Fibroblast of lung (primary cell): ENCODE results near the gene ZNF423. TPM values are rescaled to one million over a fixed set of nuclear protein-coding genes. Genes with fewer than 3 reads are reported as not detected.

Source experiments
- DNase-seq, 2 donors: peaks; one replicate each; pipeline versions ENCODE4 v3.0.0 to v3.0.0-alpha.2; 2010; ENCODE audit warnings: low read depth in 2 of 2
- H2AFZ ChIP-seq: 2 replicates; pipeline ENCODE4 v1.5.1; 2012; ENCODE audit warnings: low read length, control low read depth, inconsistent platforms
- H3K27ac ChIP-seq: 2 replicates; pipeline ENCODE4 v1.5.1; 2011; ENCODE audit warnings: low read length, control low read depth; ENCODE audit not compliant: insufficient read depth
- H3K27me3 ChIP-seq: 2 replicates; pipeline ENCODE4 v1.5.1; 2011; ENCODE audit warnings: mild to moderate bottlenecking, low read length; ENCODE audit not compliant: control insufficient read depth, insufficient read depth
- H3K36me3 ChIP-seq: 2 replicates; pipeline ENCODE4 v1.5.1; 2011; ENCODE audit warnings: low read length; ENCODE audit not compliant: control insufficient read depth, insufficient read depth
- H3K4me1 ChIP-seq: 2 replicates; pipeline ENCODE4 v1.5.1; 2011; ENCODE audit warnings: low read length; ENCODE audit not compliant: control insufficient read depth, insufficient read depth; ENCODE audit errors: extremely low read depth
- H3K4me2 ChIP-seq: 2 replicates; pipeline ENCODE4 v1.5.1; 2011; ENCODE audit warnings: low read length, control low read depth; ENCODE audit not compliant: insufficient read depth; ENCODE audit errors: extremely low read depth
- H3K4me3 ChIP-seq, 4 experiments: fragments of 200-600 bp in 1 of 4; sonication (generic) in 1 of 4; replicated peaks in 1 of 4; 2 replicates each; pipeline ENCODE4 v1.5.1; 2011 to 2016; ENCODE audit warnings: low read length in 4 of 4, low read depth in 3 of 4, mild to moderate bottlenecking in 3 of 4, control low read depth in 2 of 4, inconsistent platforms in 1 of 4, mixed read lengths in 1 of 4; ENCODE audit not compliant: insufficient read depth in 1 of 4; ENCODE audit errors: control extremely low read depth in 1 of 4
- H3K79me2 ChIP-seq: 2 replicates; pipeline ENCODE4 v1.5.1; 2012; ENCODE audit warnings: mild to moderate bottlenecking, low read length, inconsistent platforms; ENCODE audit not compliant: control insufficient read depth, insufficient read depth
- H3K9ac ChIP-seq: 2 replicates; pipeline ENCODE4 v1.5.1; 2011; ENCODE audit warnings: mild to moderate bottlenecking, low read length, control low read depth; ENCODE audit not compliant: insufficient read depth
- H3K9me3 ChIP-seq: 2 replicates; pipeline ENCODE4 v1.5.1; 2012; ENCODE audit warnings: low read depth, low read length; ENCODE audit not compliant: control insufficient read depth, insufficient read depth
- H4K20me1 ChIP-seq: 2 replicates; pipeline ENCODE4 v1.5.1; 2011; ENCODE audit warnings: low read length; ENCODE audit not compliant: control insufficient read depth, insufficient read depth; ENCODE audit errors: extremely low read depth
- EZH2 ChIP-seq: IDR thresholded peaks from 2 replicates; pipeline ENCODE4 v1.5.1; 2012; ENCODE audit warnings: low read length, control low read depth, mild to moderate bottlenecking; ENCODE audit errors: missing control alignments
- polyA plus RNA-seq, 2 donors: library from polyadenylated mRNA; depleted of rRNA in 1 of 2; stranded (reverse) in 1 of 2; unstranded in 1 of 2; fragments of >200 nt; gene quantifications; 2 replicates each; pipeline ENCODE4 v1.2.1, GENCODE V29; 2011 to 2012; ENCODE audit warnings: missing spikeins in 1 of 2
- total RNA-seq: library from RNA; depleted of rRNA; stranded (reverse); fragments of >200 nt; gene quantifications from 2 replicates; pipeline ENCODE4 v1.2.1, GENCODE V29; 2014
- TF ChIP-seq, protein P1 (sequence below), 2 donors: IDR thresholded peaks in 1 of 2; conservative IDR thresholded peaks in 1 of 2; 1 replicate in 1 of 2; 2 replicates in 1 of 2; pipeline ENCODE4 v1.5.1; 2011 to 2012; ENCODE audit warnings: low read length in 2 of 2, control low read depth in 1 of 2, inconsistent platforms in 1 of 2, low read depth in 1 of 2, mild to moderate bottlenecking in 1 of 2

The ZNF423 gene
- total and polyA plus RNA-seq, 2 donors (not counting 1 experiment from before 2014, with no cell fraction given): 0.07 to 0.17 TPM

DNA sequence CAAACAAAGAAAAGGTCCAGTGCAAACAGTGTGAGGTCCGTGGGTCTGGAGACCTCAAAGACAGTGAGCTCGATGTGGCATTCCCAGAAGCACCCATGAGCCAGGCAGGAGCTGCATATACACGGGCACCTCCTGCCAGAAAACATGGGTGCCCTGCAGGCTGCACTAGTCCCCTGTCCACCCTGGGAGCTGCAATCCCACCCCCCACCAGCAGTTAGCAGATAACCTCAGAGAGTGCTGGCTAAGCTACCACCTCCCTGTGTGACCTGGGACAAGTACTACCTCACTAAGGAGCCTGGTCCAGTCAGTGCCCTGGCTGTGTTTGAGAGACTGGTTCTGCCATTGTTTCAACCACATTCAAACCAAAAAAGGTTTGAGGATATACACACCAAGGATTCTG is 135.7 kb downstream of the ZNF423 start:
- no peak for TF ChIP-seq EZH2
- TF ChIP-seq, protein P1, sequence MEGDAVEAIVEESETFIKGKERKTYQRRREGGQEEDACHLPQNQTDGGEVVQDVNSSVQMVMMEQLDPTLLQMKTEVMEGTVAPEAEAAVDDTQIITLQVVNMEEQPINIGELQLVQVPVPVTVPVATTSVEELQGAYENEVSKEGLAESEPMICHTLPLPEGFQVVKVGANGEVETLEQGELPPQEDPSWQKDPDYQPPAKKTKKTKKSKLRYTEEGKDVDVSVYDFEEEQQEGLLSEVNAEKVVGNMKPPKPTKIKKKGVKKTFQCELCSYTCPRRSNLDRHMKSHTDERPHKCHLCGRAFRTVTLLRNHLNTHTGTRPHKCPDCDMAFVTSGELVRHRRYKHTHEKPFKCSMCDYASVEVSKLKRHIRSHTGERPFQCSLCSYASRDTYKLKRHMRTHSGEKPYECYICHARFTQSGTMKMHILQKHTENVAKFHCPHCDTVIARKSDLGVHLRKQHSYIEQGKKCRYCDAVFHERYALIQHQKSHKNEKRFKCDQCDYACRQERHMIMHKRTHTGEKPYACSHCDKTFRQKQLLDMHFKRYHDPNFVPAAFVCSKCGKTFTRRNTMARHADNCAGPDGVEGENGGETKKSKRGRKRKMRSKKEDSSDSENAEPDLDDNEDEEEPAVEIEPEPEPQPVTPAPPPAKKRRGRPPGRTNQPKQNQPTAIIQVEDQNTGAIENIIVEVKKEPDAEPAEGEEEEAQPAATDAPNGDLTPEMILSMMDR (conservative IDR thresholded peaks at IDR 0.05 in 1 of 2, IDR thresholded peaks at IDR 0.05 in 1 of 2; ENCODE audit: low read depth in 1 of 2, low read length in 2 of 2): no peak
- Histone ChIP-seq H3K27ac (no peak overlapping the region), H3K79me2 (no peaks in the 10 kb centered on the region), H3K9ac (no peak overlapping the region), H4K20me1 (no peaks in the 10 kb centered on the region), H3K4me3 (no peak overlapping the region), H3K27me3 (no peaks in the 10 kb centered on the region), H3K4me1 (no peaks in the 10 kb centered on the region), H3K36me3 (no peaks in the 10 kb centered on the region), H2AFZ (no peak overlapping the region), H3K9me3 (no peaks in the 10 kb centered on the region), H3K4me2 (no peak overlapping the region)
- DNase-seq: no peak

DNA sequence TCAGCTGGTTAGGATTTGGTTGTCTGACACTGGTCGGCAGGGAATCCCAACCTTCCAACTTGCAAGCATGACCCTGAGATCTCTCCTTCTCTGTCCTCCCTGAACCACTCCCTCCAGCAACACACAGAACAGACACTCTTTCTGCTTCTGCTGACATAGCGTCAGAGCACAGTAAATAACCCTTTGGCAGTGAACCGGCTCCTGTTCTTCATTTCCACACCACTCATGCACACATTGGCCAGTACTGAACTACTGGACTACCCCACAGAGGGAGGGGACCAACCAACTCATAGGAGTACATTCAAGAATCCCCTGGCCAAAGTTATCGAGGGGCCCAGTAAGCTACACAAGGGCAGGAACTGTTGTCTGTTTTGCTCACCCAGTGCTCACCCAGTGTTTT is 138.2 kb downstream of the ZNF423 start:
- Histone ChIP-seq H3K4me2 (no peak overlapping the region), H3K4me3 (no peak overlapping the region), H3K9me3 (no peaks in the 10 kb centered on the region), H3K36me3 (no peaks in the 10 kb centered on the region), H4K20me1 (no peaks in the 10 kb centered on the region), H3K79me2 (no peaks in the 10 kb centered on the region), H2AFZ (no peak overlapping the region), H3K9ac (no peak overlapping the region), H3K27me3 (no peaks in the 10 kb centered on the region), H3K27ac (no peak overlapping the region), H3K4me1 (no peaks in the 10 kb centered on the region)
- TF ChIP-seq, protein P1 (conservative IDR thresholded peaks at IDR 0.05 in 1 of 2, IDR thresholded peaks at IDR 0.05 in 1 of 2; ENCODE audit: low read depth in 1 of 2, low read length in 2 of 2): no peak
- TF ChIP-seq EZH2: no peak
- no peak for DNase-seq

DNA sequence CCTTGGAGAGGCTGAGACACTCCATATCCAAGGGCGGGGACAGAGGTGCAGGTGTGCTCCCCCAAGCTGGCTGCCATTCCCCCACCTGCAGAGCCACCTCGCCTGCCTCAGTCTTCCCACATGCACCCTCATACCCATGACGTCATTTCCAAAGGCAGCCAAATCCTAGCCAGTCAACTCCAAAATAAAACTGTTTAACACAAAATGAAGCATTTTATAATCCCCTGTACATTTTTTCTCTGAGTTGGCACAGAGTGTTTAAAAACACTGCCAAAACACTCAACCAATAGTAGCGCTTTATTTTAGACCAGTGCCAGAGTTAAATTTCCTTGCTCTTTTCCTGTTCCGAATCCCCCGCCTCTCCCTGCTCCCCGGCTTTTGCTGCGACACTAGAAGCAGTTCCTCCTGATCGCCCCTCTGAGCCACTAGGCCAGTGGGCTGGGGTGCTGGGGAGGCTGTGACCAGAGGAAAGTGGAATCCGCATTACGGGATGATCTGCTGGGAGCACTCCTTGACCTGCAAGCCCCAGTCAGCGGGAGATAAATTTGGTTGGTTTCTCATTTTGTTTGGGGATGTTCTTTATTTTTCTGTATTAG is 139.5 kb downstream of the ZNF423 start:
- no peaks in the 10 kb centered on the region for H4K20me1 ChIP-seq
- no peaks in the 10 kb centered on the region for H3K27me3 ChIP-seq
- TF ChIP-seq, protein P1 (conservative IDR thresholded peaks at IDR 0.05 in 1 of 2, IDR thresholded peaks at IDR 0.05 in 1 of 2; ENCODE audit: low read depth in 1 of 2, low read length in 2 of 2): no peak
- TF ChIP-seq EZH2: no peak
- H3K4me3 ChIP-seq: no peak overlapping the region
- no peaks in the 10 kb centered on the region for H3K9me3 ChIP-seq
- H2AFZ ChIP-seq: no peak overlapping the region
- no peak overlapping the region for H3K27ac ChIP-seq
- DNase-seq: no peak
- no peak overlapping the region for H3K9ac ChIP-seq
- H3K4me1 ChIP-seq: no peaks in the 10 kb centered on the region
- no peaks in the 10 kb centered on the region for H3K79me2 ChIP-seq
- H3K36me3 ChIP-seq: no peaks in the 10 kb centered on the region
- H3K4me2 ChIP-seq: no peak overlapping the region
